GM12801 (cell line): ENCODE measurements around the gene NTN4.

Source experiments
- TF ChIP-seq, protein P1 (sequence below): IDR thresholded peaks from one replicate; pipeline ENCODE4 v1.5.1; 2011; ENCODE audit warnings: control low read depth; ENCODE audit not compliant: insufficient read length; ENCODE audit errors: extremely low read depth

NTN4 gene

DNA sequence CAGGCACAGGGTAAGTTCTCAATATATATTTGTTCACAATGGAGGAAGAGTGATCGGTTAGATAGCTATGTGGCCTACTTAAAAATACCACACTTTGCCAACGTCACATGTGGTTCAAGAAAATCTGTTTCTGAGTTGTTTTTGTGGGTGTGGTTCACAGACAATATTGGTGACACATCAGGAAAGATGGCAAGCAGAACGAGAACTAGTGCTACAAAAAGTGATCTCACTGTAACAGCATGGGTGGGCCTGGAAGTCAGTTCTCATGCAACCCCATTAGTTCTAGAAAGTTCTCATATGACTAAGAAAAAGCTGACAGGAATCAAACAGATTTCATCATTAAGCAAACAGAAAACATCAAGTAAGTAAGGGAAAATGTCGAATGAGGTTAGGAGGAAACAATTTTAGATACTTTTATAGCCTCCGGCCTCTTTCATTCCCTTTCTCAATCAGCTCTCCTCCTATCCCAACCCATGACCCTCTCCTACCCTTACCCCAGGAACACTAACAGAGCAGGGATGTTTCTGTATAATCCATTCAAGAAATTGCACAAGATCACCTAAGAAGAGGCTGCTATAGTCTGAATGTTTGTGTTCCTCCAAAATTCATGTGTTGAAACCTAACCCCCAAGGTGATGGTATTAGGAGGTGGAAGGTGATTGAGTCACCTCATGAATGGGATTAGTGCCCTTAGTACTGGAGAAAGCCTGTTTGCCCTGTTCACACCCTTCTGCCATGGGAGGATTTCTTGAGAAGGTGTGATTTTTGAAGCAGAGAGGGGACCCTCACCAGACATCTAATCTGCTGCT, 15.5 kb upstream of the NTN4 start:
- TF ChIP-seq, protein P1, sequence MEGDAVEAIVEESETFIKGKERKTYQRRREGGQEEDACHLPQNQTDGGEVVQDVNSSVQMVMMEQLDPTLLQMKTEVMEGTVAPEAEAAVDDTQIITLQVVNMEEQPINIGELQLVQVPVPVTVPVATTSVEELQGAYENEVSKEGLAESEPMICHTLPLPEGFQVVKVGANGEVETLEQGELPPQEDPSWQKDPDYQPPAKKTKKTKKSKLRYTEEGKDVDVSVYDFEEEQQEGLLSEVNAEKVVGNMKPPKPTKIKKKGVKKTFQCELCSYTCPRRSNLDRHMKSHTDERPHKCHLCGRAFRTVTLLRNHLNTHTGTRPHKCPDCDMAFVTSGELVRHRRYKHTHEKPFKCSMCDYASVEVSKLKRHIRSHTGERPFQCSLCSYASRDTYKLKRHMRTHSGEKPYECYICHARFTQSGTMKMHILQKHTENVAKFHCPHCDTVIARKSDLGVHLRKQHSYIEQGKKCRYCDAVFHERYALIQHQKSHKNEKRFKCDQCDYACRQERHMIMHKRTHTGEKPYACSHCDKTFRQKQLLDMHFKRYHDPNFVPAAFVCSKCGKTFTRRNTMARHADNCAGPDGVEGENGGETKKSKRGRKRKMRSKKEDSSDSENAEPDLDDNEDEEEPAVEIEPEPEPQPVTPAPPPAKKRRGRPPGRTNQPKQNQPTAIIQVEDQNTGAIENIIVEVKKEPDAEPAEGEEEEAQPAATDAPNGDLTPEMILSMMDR: no peak

DNA sequence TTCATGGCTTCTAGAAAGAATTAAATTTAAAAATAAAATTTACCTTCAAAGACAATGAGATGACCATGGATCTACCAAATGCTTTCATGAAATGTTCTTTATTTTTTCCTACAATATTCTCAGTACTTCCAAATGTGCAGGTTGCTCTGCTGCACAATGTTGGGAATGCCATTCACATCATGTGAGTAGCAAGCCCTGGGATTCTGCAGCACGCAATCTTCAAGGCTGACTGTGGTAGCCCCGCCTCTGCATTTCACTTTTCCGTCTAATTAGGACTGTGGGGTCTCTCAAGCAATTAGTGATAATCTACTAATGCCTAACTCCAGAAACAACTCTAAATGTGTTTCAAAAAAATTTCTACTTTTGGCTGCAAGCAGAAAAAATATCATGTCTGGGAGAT, 13.7 kb upstream of the NTN4 start:
- TF ChIP-seq, protein P1: no peak

DNA sequence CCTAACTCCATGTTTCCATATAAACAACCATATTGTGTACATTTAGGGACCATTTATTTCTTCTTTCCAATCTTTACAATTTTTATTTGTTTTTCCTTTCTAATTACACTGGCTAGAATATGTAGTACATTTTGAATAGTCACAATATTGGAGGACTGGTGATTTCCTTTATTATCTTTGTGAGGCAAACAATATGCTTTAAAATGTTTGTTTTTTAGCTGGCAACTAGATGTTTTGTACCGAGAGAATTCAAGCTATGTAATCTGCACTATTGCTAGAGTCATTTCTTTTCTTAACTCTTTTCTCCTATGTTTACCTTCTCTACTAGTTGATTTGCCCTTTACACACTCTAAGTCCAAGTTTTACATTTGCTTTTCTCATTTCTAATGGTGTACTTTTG, 13.3 kb upstream of the NTN4 start:
- TF ChIP-seq, protein P1: no peak

DNA sequence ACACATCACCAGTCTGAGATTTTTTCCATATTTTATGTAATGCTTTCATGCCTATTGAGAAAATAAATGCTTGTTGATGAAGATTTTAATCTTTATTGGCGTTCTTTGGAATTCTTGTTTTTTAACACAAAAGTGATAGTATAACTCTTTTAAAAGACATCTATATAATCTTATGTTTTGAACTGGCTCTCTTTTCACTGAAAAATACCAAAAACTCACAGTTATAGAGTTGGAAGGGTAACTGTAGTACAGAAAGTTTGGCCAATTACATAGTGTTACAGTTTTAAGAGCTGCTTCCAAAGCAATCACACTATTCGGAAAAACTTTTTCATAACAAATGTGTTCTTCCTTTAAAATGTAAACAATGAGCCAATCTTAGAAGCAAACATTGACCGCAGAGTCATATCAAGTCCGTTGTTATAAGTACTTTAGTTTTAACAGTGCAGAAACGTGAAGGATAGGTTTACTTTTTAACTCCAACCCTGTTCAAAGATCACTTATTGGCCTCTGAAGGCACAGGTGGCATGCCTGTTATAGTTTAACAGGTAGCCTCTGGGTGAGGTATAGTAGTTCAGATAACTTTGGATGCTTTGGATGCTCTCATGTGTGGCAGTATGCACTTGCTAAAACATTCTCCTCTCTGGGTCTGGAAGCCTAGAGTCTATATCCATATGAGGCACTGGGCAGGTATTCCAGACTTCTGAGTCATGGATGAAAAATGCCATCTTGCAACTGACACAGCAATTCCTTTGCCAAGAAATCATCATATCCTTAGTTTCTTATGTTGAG, 12.1 kb upstream of the NTN4 start:
- TF ChIP-seq, protein P1: no peak

DNA sequence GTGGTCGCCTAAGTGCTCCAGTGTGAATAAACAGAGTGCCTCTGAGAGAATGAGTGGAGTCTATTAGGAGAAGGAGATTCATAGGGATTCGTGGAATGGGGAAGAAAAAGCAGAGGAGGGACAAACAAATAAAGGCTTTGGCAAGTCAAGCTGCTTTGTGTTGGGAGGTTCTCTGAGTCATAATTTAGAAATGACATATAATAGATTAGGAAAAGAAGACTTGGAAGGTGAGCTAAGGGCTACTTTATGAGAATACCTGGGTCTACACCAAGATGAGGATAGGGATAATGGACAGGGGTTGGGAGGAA, 6.4 kb upstream of the NTN4 start:
- TF ChIP-seq, protein P1: no peak

DNA sequence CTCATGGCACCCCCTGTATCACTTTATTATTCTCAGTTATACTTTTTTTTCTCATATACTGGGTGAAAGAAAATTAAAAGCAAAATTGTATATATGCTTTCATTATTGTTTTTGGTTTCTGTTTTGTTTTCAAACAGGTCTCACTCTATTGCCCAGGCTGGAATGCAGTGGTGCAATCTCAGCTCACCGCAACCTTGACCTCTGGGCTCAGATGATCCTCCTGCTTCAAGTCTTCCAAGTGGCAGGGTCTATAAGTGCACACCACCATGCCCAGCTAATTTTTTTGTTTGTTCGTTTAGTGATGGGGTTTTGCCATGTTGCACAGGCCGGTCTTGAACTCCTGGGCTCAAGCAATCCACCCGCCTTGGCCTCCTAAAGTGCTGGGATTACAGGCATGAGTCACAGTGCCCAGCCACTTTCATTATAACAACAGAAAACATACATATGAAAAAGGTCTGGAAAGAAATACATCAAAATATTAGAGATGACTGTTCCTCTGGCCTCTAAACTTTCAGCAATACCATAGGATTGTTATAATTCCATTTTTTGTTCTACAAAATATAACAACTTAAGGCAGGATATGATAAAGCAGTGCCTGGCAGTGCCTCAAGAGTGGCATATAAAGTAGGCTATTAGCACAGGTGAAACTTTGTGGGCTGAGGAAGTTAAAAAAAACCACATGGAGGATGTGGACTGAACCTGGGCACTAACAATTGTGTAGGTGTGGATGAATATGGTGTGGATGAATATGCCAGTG, 5.8 kb upstream of the NTN4 start:
- TF ChIP-seq, protein P1: no peak

DNA sequence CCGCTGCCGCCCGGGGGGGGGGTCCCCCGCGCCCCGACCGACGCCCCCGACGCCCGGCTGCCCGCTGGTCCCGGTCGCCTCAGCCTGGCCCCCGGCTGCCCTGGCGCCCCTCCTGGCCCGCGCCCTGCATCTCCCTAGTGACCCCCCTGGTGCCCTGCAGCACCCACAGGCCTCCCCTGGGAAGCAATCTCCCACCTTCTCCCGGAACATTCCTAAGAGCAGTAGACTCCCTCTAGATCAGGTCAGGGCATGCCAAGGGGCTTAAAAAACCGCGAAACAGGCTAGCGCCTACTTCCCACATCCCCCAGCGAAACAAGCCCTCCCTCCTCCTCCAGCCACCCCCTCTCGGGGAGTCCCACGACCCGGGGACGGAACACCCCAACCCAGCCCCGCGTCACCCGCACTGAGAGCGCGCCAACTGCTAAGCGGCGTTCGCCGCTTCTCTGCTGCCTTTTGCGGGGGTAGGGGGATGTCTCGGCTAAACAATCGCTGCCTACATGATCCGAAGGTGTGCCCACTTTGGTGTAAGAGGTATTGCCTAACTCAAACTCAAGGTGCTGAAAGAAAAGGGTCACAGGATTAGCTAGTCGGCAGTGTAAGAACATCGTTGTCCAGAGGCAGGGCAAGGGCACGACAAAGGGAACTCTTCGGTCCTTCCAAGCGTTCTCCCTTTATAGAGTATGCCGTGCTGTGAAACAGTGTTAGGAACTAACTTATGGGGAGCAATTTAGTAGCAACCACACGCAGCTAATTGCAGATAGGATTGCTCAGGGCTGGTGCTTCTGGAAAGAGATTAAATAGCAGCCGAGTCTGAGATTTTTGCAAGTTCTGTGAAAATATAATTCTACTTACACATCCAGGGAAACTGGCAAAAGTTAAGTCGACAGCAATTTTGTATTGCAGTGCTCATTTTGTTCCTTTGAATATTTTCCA, 619 bp upstream of the NTN4 start:
- TF ChIP-seq, protein P1: no peak
